Chondrocyte (in vitro differentiated cells): ENCODE data around the gene PRELID3B. TPM values are rescaled to one million over a fixed set of nuclear protein-coding genes. Genes with fewer than 3 reads are reported as not detected.

ENCODE experiments used
- DNase-seq: peaks from one replicate; pipeline ENCODE4 v3.0.0; 2021; ENCODE audit warnings: mixed read lengths, low spot score
- H3K27ac Mint-ChIP-seq: one replicate; pipeline ENCODE4 v1.8.0; 2021; ENCODE audit warnings: mild to moderate bottlenecking, moderate library complexity, mixed read lengths; ENCODE audit not compliant: unreplicated experiment
- H3K27me3 Mint-ChIP-seq: 2 replicates; pipeline ENCODE4 v1.8.0; 2021; ENCODE audit warnings: low read depth, mixed read lengths
- H3K36me3 Mint-ChIP-seq: 2 replicates; pipeline ENCODE4 v1.8.0; 2021; ENCODE audit warnings: low read depth, mixed read lengths
- H3K4me1 Mint-ChIP-seq: 2 replicates; pipeline ENCODE4 v1.8.0; 2021; ENCODE audit warnings: low read depth, mild to moderate bottlenecking, mixed read lengths
- H3K4me3 Mint-ChIP-seq: one replicate; pipeline ENCODE4 v1.8.0; 2021; ENCODE audit warnings: mild to moderate bottlenecking, moderate library complexity, mixed read lengths; ENCODE audit not compliant: unreplicated experiment
- H3K9me3 Mint-ChIP-seq: 2 replicates; pipeline ENCODE4 v1.8.0; 2021; ENCODE audit warnings: low read depth, mixed read lengths
- total RNA-seq: library from RNA; stranded (reverse); gene quantifications from 3 replicates; pipeline ENCODE4 v1.2.1, GENCODE V29; 2021
- TF ChIP-seq, protein P1 (sequence below): fragments of 200-600 bp; sonication (generic); IDR thresholded peaks from 2 replicates; pipeline ENCODE4 v1.5.0; 2021; ENCODE audit warnings: antibody characterized with exemption, mild to moderate bottlenecking, moderate library complexity

PRELID3B gene
- total RNA-seq, 1 donor from 2014 or later: 41.1 TPM

DNA sequence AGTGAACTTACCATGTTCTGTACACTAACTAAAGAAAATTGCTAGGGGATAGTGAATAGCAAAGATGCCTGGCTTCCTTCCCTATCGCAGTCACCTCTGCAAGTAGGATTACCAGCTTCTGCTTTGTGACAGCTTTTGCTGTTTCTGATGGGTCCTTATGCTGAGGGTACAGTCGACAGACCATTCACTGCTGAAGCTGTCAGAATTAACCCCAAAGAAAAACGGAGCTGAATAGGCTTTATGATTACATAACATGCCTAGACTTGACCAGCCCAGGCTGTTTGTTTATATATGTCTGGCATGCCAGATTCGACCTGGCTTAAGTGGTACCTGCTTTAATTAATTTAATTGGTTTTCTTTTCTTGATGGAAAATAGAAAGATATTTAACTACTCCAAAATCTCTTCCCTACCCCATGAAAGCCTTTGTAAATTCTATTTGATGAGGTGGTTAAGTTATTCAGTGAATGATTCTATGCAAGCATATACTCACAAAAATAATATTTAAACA lies 21.7 kb upstream of the PRELID3B start:
- no peak for DNase-seq
- Mint-ChIP-seq H3K4me3 (no peak overlapping the region), H3K9me3 (no peaks in the 10 kb centered on the region), H3K27me3 (peaks cover 2% of the 10 kb centered on the region), H3K36me3 (no peaks in the 10 kb centered on the region), H3K27ac (no peak overlapping the region), H3K4me1 (peaks cover 7% of the 10 kb centered on the region)
- TF ChIP-seq, protein P1, sequence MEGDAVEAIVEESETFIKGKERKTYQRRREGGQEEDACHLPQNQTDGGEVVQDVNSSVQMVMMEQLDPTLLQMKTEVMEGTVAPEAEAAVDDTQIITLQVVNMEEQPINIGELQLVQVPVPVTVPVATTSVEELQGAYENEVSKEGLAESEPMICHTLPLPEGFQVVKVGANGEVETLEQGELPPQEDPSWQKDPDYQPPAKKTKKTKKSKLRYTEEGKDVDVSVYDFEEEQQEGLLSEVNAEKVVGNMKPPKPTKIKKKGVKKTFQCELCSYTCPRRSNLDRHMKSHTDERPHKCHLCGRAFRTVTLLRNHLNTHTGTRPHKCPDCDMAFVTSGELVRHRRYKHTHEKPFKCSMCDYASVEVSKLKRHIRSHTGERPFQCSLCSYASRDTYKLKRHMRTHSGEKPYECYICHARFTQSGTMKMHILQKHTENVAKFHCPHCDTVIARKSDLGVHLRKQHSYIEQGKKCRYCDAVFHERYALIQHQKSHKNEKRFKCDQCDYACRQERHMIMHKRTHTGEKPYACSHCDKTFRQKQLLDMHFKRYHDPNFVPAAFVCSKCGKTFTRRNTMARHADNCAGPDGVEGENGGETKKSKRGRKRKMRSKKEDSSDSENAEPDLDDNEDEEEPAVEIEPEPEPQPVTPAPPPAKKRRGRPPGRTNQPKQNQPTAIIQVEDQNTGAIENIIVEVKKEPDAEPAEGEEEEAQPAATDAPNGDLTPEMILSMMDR: no peak

DNA sequence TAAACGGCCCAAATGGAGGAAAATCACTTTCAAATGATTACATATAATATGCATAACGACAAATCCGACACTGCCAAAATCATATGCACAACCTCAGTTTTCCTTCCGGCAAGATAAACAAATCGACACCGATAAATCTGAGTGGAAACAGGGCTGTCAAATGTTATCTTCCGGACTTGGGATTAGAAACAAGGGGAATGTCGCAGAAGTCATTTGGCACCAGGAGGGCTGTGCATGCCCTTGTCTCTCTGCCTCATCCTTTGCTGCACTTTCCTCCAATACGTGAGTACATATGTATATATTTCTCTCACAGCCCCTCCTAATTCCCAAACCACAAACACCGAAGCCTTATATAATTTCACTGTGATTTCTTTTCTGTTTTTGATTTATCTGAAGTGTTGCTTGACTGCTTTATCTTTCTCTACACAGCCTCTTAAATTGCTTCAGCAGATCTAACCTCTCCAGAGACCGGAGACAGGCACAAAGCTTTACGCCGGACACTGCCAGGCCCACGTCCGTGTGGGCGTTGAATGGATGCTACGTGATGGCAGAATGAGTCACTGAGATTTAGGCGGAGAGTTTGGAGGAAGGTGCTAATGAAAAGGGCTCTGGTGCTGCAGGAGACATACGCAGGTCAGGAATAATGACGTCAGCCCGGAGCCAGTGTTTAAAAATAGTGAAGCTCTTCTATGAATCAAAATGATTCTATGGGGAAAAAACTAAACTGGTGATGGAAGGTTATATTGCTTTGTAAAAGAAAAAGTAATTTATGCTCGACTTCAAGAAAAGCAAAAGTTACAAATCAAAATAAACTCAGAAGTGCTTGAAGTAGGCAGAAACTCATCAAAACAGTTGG lies 21.0 kb upstream of the PRELID3B start:
- no peak overlapping the region for H3K27ac Mint-ChIP-seq
- no peaks in the 10 kb centered on the region for H3K9me3 Mint-ChIP-seq
- no peaks in the 10 kb centered on the region for H3K36me3 Mint-ChIP-seq
- TF ChIP-seq, protein P1: no peak
- peak overlapping the region; percentile 58 for H3K4me3 Mint-ChIP-seq
- H3K27me3 Mint-ChIP-seq: no peaks in the 10 kb centered on the region
- DNase-seq: no peak
- peaks cover 7% of the 10 kb centered on the region for H3K4me1 Mint-ChIP-seq

DNA sequence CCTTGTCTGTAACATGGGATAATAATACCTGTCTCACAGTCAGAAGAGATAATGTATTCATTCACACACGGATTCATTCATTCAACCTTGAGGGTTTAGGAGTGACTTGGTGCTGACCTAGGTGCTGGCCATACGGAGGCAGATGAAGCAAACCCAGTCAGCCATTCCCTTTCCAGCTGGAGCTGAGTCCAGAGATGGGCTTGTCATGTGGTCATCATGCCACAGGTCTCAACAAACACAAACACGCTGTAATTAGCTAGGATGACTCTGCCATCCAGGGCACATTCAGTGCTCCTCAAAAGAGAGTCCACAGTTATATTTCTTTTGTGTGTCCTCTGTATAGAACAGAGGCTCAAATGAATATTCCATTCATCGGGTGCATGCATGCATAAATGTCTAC lies 19.5 kb upstream of the PRELID3B start:
- no peak overlapping the region for H3K27ac Mint-ChIP-seq
- DNase-seq: no peak
- peaks cover 7% of the 10 kb centered on the region for H3K4me1 Mint-ChIP-seq
- no peaks in the 10 kb centered on the region for H3K9me3 Mint-ChIP-seq
- no peak overlapping the region for H3K4me3 Mint-ChIP-seq
- no peaks in the 10 kb centered on the region for H3K27me3 Mint-ChIP-seq
- H3K36me3 Mint-ChIP-seq: no peaks in the 10 kb centered on the region
- TF ChIP-seq, protein P1: no peak

DNA sequence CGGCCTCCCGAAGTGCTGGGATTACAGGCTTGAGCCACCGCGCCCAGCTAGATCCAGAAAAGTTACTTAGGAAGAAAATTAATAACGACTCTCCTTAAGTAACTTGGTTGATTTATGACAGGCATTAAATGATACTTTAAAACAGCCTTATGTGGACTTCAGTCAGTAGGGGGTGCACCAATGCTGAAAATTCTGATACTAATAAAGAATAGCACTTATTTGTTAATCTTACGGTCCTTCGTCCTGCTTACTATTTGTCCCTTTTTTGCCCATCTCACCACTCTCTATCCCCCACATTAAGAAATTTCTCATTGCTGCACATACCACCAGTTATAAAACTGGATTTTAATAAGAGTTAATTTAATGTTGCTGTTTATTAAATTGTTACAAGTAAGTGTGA lies 12.7 kb upstream of the PRELID3B start:
- Mint-ChIP-seq H3K9me3 (no peaks in the 10 kb centered on the region), H3K4me3 (no peak overlapping the region), H3K36me3 (no peaks in the 10 kb centered on the region), H3K4me1 (no peaks in the 10 kb centered on the region), H3K27ac (no peak overlapping the region), H3K27me3 (peaks cover 11% of the 10 kb centered on the region)
- no peak for DNase-seq
- TF ChIP-seq, protein P1: peak; percentile 74

DNA sequence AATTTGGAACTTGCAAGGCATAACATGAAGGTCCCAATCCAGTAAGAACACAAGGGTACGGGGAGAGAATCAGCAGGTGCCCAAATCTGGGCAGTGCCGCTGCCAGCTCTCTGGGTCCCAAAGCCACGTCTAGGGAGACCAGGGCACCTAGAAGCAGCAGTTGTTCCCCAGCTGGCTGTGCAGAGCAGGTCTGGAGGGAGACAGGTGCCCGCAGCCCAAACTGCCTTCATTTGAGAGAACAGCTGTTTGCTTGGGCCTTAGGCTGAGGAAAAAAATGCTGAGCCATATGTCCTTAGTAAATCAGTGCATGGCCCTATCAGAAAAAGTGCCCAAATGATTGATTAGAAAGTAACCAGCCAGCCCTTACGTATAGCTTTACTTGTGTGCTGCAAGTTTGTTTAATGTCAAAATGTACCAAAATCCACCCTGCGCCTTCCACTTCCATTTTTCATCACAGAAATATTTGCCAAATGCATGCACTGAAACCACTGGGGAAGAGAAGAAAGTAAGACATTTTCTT lies 9.1 kb upstream of the PRELID3B start:
- Mint-ChIP-seq H3K9me3 (no peaks in the 10 kb centered on the region), H3K27ac (no peak overlapping the region), H3K4me3 (no peak overlapping the region), H3K27me3 (peaks cover 11% of the 10 kb centered on the region), H3K36me3 (no peaks in the 10 kb centered on the region), H3K4me1 (peaks cover 8% of the 10 kb centered on the region)
- DNase-seq: no peak
- TF ChIP-seq, protein P1: no peak
